SK-N-SH (cell line): ENCODE measurements around the gene DLD. TPM values are rescaled to one million over a fixed set of nuclear protein-coding genes. Genes with fewer than 3 reads are reported as not detected.

Source experiments
- CTCF ChIA-PET: fragments of 300-600, 350-600 bp; formaldehyde crosslinking; extraction: SDS; loops from one replicate; lab custom pipeline; 2021; lab: Yijun Ruan, JAX
- POLR2A ChIA-PET: fragments of 350-600 bp; sonication (Branson Sonifier 250); formaldehyde crosslinking; extraction: SDS; loops from one replicate; lab custom pipeline; 2020; ENCODE audit warnings: antibody characterized with exemption, inconsistent platforms; lab: Yijun Ruan, JAX
- DNase-seq: peaks from one replicate; pipeline ENCODE4 v3.0.0; 2012
- H2AFZ ChIP-seq: fragments of 200-600 bp; sonication (generic); 2 replicates; pipeline ENCODE4 v1.8.1; 2016; ENCODE audit warnings: antibody characterized with exemption, mild to moderate bottlenecking, low read depth
- H3F3A ChIP-seq: fragments of 200-600 bp; sonication (generic); replicated peaks from 2 replicates; pipeline ENCODE3; 2016; ENCODE audit warnings: antibody characterized with exemption, mild to moderate bottlenecking; ENCODE audit not compliant: insufficient read depth
- H3K27ac ChIP-seq, 2 experiments: fragments of 200-500 bp in 1 of 2; fragments of 200-600 bp in 1 of 2; sonication (Bioruptor generic) in 1 of 2; sonication (generic), shearing (Covaris generic) in 1 of 2; 2 replicates each; pipeline versions ENCODE4 v1.5.1 to v1.6.1; 2014 to 2016; ENCODE audit warnings: low read depth in 2 of 2, inconsistent platforms in 1 of 2, low read length in 1 of 2, mild to moderate bottlenecking in 1 of 2, mixed read lengths in 1 of 2
- H3K27me3 ChIP-seq: fragments of 200-600 bp; sonication (generic), shearing (Covaris generic); 2 replicates; pipeline ENCODE4 v1.6.1; 2016; ENCODE audit warnings: mixed run types; ENCODE audit not compliant: insufficient read depth
- H3K36me3 ChIP-seq, 2 experiments: fragments of 200-500 bp in 1 of 2; fragments of 200-600 bp in 1 of 2; sonication (Bioruptor generic) in 1 of 2; sonication (generic) in 1 of 2; replicated peaks in 1 of 2; 2 replicates each; pipeline versions ENCODE3 to v1.5.1; 2014 to 2016; ENCODE audit warnings: low read length in 1 of 2, mild to moderate bottlenecking in 1 of 2; ENCODE audit not compliant: insufficient read depth in 2 of 2, control insufficient read depth in 1 of 2
- H3K4me1 ChIP-seq, 2 experiments: fragments of 200-500 bp in 1 of 2; fragments of 200-600 bp in 1 of 2; sonication (Bioruptor generic) in 1 of 2; sonication (generic), shearing (Covaris generic) in 1 of 2; 2 replicates each; pipeline versions ENCODE4 v1.5.1 to v1.6.1; 2014 to 2016; ENCODE audit warnings: low read depth in 1 of 2, low read length in 1 of 2, mixed run types in 1 of 2; ENCODE audit not compliant: insufficient read depth in 2 of 2, control insufficient read depth in 1 of 2
- H3K4me2 ChIP-seq: fragments of 200-600 bp; sonication (generic), shearing (Covaris generic); 2 replicates; pipeline ENCODE4 v1.6.1; 2017; ENCODE audit warnings: mixed run types
- H3K4me3 ChIP-seq, 2 experiments: fragments of 200-500 bp in 1 of 2; fragments of 200-600 bp in 1 of 2; sonication (Bioruptor generic) in 1 of 2; sonication (generic), shearing (Covaris generic) in 1 of 2; 2 replicates each; pipeline versions ENCODE4 v1.5.1 to v1.8.1; 2014 to 2016; ENCODE audit warnings: low read depth in 2 of 2, inconsistent platforms in 1 of 2, low read length in 1 of 2, mild to moderate bottlenecking in 1 of 2, mixed read lengths in 1 of 2, moderate library complexity in 1 of 2
- H3K79me2 ChIP-seq: fragments of 200-600 bp; sonication (generic); 2 replicates; pipeline ENCODE4 v1.8.1; 2017; ENCODE audit warnings: mild to moderate bottlenecking; ENCODE audit not compliant: insufficient read depth
- H3K9ac ChIP-seq: fragments of 200-600 bp; sonication (generic); 2 replicates; pipeline ENCODE4 v1.6.1; 2017; ENCODE audit warnings: mixed run types
- H3K9me2 ChIP-seq: fragments of 200-600 bp; sonication (generic); 2 replicates; pipeline ENCODE4 v1.6.1; 2017; ENCODE audit warnings: mixed run types
- H3K9me3 ChIP-seq: fragments of 200-600 bp; sonication (generic); 2 replicates; pipeline ENCODE4 v1.6.1; 2017; ENCODE audit warnings: mixed run types, mild to moderate bottlenecking, moderate library complexity
- H4K20me1 ChIP-seq: fragments of 200-600 bp; sonication (generic); 2 replicates; pipeline ENCODE4 v1.6.1; 2017; ENCODE audit warnings: mild to moderate bottlenecking, mixed run types; ENCODE audit not compliant: insufficient read depth
- ELF1 ChIP-seq: IDR thresholded peaks from 2 replicates; pipeline ENCODE4 v1.4.0; 2012
- FOXM1 ChIP-seq: IDR thresholded peaks from 2 replicates; pipeline ENCODE4 v1.4.0; 2012; ENCODE audit warnings: low read depth, mild to moderate bottlenecking
- GABPA ChIP-seq: IDR thresholded peaks from 2 replicates; pipeline ENCODE4 v1.4.0; 2012; ENCODE audit warnings: low read depth, mild to moderate bottlenecking
- GATA2 ChIP-seq: sonication (generic); formaldehyde crosslinking; IDR thresholded peaks from 2 replicates; pipeline ENCODE4 v1.5.0; 2020; ENCODE audit warnings: mild to moderate bottlenecking, missing genetic modification reagents
- MEF2A ChIP-seq: IDR thresholded peaks from 2 replicates; pipeline ENCODE4 v1.4.0; 2012; ENCODE audit warnings: low read depth, borderline replicate concordance
- MXI1 ChIP-seq: IDR thresholded peaks from 2 replicates; pipeline ENCODE4 v1.6.1; 2012; ENCODE audit warnings: mild to moderate bottlenecking, low read depth, low read length, improper control_type of control experiment
- NFIC ChIP-seq: IDR thresholded peaks from 2 replicates; pipeline ENCODE4 v1.4.0; 2012; ENCODE audit warnings: borderline replicate concordance
- RCOR1 ChIP-seq: fragments of 150-350 bp; IDR thresholded peaks from 2 replicates; pipeline ENCODE4 v1.6.1; 2017; ENCODE audit warnings: antibody characterized with exemption, low read length
- SIN3A ChIP-seq: IDR thresholded peaks from 2 replicates; pipeline ENCODE4 v1.6.1; 2012; ENCODE audit warnings: low read depth, mild to moderate bottlenecking, low read length, moderate library complexity, borderline replicate concordance
- SMC3 ChIP-seq: IDR thresholded peaks from 2 replicates; pipeline ENCODE4 v1.6.1; 2012; ENCODE audit warnings: low read depth, low read length, improper control_type of control experiment
- TEAD4 ChIP-seq: IDR thresholded peaks from 2 replicates; pipeline ENCODE4 v1.4.0; 2012; ENCODE audit warnings: mild to moderate bottlenecking, borderline replicate concordance; ENCODE audit not compliant: insufficient read depth
- WGBS: methylation state at CpG from one replicate; pipeline ENCODE4 v1.1.6; 2017; ENCODE audit warnings: low lambda C conversion rate; 5-methylcytosine and 5-hydroxymethylcytosine counted together
- polyA plus RNA-seq, 3 experiments: library from polyadenylated mRNA; depleted of rRNA; stranded (reverse); fragments of >200 nt; gene quantifications; 2 replicates each; pipeline ENCODE4 v1.2.3, GENCODE V29; 2012
- TF ChIP-seq, protein P1 (sequence below): IDR thresholded peaks from 2 replicates; pipeline ENCODE4 v1.4.0; 2012; ENCODE audit warnings: low read depth
- TF ChIP-seq, protein P2 (sequence below): IDR thresholded peaks from 2 replicates; pipeline ENCODE4 v1.4.0; 2012; ENCODE audit warnings: low read depth, borderline replicate concordance
- TF ChIP-seq, protein P3 (sequence below): IDR thresholded peaks from 2 replicates; pipeline ENCODE4 v1.6.1; 2012; ENCODE audit warnings: mild to moderate bottlenecking, low read depth, low read length, moderate library complexity

Gene DLD
- polyA plus RNA-seq, 1 of the 3 experiments (the other 2 are of a cell fraction): 140 TPM

DNA sequence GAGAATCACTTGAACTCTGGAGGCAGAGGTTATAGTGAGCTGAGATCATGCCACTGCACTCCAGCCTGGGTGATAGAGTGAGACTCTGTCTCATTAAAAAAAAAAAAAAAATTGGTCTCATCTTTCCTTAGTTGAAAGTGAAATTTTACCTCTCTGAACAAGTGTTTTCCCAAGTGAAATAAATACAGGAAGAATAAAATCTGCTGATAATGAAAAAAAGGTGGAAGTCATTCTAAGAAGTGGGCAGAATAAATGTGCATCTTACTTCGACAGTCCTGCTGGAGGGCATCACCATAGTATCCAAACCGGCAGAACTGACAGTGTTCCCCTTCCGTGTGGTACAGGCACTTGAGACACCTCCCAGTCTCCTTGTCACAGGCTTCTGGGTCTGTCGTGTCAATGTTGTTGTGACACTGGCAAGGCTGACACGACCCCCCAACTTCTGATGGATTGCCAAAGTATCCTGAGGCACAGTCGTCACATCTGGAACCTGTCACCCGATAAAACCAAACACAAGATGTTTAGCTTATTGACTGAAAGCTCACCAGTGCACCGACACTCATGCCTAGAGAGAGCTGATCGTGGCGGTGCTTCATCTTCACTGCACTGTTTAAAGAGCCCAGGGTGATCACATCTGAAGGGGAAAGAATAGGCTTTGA is 62.4 kb downstream of the DLD start (continued):
- TF ChIP-seq, protein P1, sequence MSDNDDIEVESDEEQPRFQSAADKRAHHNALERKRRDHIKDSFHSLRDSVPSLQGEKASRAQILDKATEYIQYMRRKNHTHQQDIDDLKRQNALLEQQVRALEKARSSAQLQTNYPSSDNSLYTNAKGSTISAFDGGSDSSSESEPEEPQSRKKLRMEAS: no peak

DNA sequence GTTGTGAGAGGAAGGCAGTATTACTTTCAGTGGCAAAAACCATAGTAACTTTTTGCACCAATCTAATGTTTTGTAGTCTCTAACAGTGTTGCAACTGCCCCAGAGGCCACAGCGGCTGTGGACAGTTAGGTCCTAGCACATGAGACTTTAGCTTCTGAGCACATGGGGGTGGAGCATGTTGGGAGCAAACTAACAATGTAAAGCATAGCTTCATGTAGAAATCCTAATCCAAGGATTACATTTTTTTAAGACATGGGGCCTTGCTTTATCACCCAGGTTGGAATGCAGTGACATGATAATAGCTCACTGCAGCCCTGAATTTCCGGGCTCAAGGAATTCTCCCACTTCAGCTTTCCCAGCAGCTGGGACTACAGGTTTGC is 62.9 kb downstream of the DLD start:
- CTCF ChIA-PET: interaction anchor here (0.7 to 3.7 kb wide), 6 partner anchors 10 to 192 kb away, joined by 3 to 28 read pairs (median 4); no protein-coding TSS in a partner anchor
- Histone ChIP-seq H3K9me3 (no peaks in the 10 kb centered on the region), H3K4me3 (no peak overlapping the region), H3F3A (peaks cover 91% of the 10 kb centered on the region), H4K20me1 (peaks cover 4% of the 10 kb centered on the region; the same call in 1 of the 2 replicates), H3K36me3 (peaks cover 78 to 83% of the 10 kb centered on the region in 2 experiments)
- WGBS: 66% methylated on average over 2 of the region's 2 CpGs
- peak; percentile 7; the same call in 1 of the 2 replicates for TF ChIP-seq RCOR1
- TF ChIP-seq, protein P2, sequence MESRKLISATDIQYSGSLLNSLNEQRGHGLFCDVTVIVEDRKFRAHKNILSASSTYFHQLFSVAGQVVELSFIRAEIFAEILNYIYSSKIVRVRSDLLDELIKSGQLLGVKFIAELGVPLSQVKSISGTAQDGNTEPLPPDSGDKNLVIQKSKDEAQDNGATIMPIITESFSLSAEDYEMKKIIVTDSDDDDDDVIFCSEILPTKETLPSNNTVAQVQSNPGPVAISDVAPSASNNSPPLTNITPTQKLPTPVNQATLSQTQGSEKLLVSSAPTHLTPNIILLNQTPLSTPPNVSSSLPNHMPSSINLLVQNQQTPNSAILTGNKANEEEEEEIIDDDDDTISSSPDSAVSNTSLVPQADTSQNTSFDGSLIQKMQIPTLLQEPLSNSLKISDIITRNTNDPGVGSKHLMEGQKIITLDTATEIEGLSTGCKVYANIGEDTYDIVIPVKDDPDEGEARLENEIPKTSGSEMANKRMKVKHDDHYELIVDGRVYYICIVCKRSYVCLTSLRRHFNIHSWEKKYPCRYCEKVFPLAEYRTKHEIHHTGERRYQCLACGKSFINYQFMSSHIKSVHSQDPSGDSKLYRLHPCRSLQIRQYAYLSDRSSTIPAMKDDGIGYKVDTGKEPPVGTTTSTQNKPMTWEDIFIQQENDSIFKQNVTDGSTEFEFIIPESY: no peak
- TF ChIP-seq, protein P1: 0 out of 2 replicates have a peak, but pooled peaks have one; percentile 22
- TF ChIP-seq, all 33 proteins: peak for 2
- H3K27me3 ChIP-seq: no peaks in the 10 kb centered on the region
- H3K27ac ChIP-seq: peak overlapping the region; percentile 90 to 93
- H3K79me2 ChIP-seq: peaks cover 22% of the 10 kb centered on the region; the same call in 1 of the 2 replicates
- H3K9ac ChIP-seq: no peak overlapping the region
- H3K4me1 ChIP-seq: peaks cover 33 to 42% of the 10 kb centered on the region in 2 experiments
- no peak overlapping the region for H2AFZ ChIP-seq
- no peaks in the 10 kb centered on the region for H3K9me2 ChIP-seq
- DNase-seq: no peak
- POLR2A ChIA-PET: interaction anchor here (1.1 kb wide), 1 partner anchor 48 kb away, joined by 3 read pairs; no protein-coding TSS in a partner anchor
- H3K4me2 ChIP-seq: peak overlapping the region; percentile 51; the same call in 1 of the 2 replicates

DNA sequence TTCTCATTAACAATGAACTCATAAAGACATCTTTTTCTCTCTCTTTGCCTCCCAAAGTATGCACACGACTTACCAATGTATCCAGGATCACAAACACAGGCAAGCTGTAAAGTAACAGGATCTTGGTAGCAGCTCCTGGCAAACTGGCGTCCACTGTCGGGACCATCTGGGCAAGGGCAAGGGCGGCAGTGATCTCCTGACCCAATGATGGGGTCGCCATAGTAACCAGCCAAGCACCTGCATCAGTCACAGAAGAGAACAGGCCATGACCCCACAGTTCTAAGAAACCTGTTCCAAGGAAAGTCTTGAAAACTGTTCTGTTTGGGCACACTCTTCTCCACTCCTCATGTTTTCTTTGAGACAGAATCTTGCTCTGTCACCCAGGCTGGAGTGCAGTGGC is 64.4 kb downstream of the DLD start:
- no peak for DNase-seq
- H3K4me3 ChIP-seq: no peak overlapping the region
- H3K79me2 ChIP-seq: peaks cover 22% of the 10 kb centered on the region; the same call in 1 of the 2 replicates
- peaks cover 88% of the 10 kb centered on the region for H3F3A ChIP-seq
- H3K4me1 ChIP-seq: peaks cover 30 to 32% of the 10 kb centered on the region in 2 experiments
- H3K4me2 ChIP-seq: no peak overlapping the region
- H3K27me3 ChIP-seq: no peaks in the 10 kb centered on the region
- CTCF ChIA-PET: interaction anchor here (1.1 to 3.7 kb wide), 5 partner anchors 9 to 249 kb away, joined by 3 to 28 read pairs (median 6); no protein-coding TSS in a partner anchor
- peak overlapping the region; percentile 35 to 93; a peak in 3 of 4 replicates for H3K27ac ChIP-seq
- TF ChIP-seq TEAD4: no peak
- TF ChIP-seq ELF1: no peak
- no peak for TF ChIP-seq GATA2 (CRISPR knock-in tag)
- no peak for TF ChIP-seq MXI1
- no peak for TF ChIP-seq GABPA
- no peak for TF ChIP-seq SMC3
- no peak for TF ChIP-seq MEF2A
- no peak for TF ChIP-seq SIN3A
- TF ChIP-seq FOXM1: no peak
- TF ChIP-seq NFIC: no peak
- TF ChIP-seq, protein P3, sequence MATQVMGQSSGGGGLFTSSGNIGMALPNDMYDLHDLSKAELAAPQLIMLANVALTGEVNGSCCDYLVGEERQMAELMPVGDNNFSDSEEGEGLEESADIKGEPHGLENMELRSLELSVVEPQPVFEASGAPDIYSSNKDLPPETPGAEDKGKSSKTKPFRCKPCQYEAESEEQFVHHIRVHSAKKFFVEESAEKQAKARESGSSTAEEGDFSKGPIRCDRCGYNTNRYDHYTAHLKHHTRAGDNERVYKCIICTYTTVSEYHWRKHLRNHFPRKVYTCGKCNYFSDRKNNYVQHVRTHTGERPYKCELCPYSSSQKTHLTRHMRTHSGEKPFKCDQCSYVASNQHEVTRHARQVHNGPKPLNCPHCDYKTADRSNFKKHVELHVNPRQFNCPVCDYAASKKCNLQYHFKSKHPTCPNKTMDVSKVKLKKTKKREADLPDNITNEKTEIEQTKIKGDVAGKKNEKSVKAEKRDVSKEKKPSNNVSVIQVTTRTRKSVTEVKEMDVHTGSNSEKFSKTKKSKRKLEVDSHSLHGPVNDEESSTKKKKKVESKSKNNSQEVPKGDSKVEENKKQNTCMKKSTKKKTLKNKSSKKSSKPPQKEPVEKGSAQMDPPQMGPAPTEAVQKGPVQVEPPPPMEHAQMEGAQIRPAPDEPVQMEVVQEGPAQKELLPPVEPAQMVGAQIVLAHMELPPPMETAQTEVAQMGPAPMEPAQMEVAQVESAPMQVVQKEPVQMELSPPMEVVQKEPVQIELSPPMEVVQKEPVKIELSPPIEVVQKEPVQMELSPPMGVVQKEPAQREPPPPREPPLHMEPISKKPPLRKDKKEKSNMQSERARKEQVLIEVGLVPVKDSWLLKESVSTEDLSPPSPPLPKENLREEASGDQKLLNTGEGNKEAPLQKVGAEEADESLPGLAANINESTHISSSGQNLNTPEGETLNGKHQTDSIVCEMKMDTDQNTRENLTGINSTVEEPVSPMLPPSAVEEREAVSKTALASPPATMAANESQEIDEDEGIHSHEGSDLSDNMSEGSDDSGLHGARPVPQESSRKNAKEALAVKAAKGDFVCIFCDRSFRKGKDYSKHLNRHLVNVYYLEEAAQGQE: no peak
- TF ChIP-seq, protein P1: no peak
- WGBS: 91% methylated on average over 5 of the region's 5 CpGs
- H3K9me2 ChIP-seq: no peaks in the 10 kb centered on the region
- no peak overlapping the region for H3K9ac ChIP-seq
- POLR2A ChIA-PET: no interaction called here
- H3K36me3 ChIP-seq: peaks cover 83 to 89% of the 10 kb centered on the region in 2 experiments
- H2AFZ ChIP-seq: no peak overlapping the region
- no peaks in the 10 kb centered on the region for H3K9me3 ChIP-seq
- H4K20me1 ChIP-seq: peaks cover 4% of the 10 kb centered on the region; the same call in 1 of the 2 replicates
